GM04504 (cell line): Measurements from ENCODE around the gene BCL2A1.
"Not testable (repeated sequence)": the region's sequence is repeated elsewhere in the genome, so short reads cannot be mapped to it uniquely, and the experiment has no call there.

Source experiments
- DNase-seq: peaks from one replicate; pipeline ENCODE4 v3.0.0-alpha.2; 2012; ENCODE audit warnings: low read depth

The BCL2A1 gene

GRCh38 chr15:79970624-79971434, at the start of gene BCL2A1:
Gene BCL2A1, minus strand, starts transcription at chr15:79971196. Its CDS starts 77 bp downstream, at chr15:79971119.
- DNase-seq, result peak; percentile 55

DNA sequence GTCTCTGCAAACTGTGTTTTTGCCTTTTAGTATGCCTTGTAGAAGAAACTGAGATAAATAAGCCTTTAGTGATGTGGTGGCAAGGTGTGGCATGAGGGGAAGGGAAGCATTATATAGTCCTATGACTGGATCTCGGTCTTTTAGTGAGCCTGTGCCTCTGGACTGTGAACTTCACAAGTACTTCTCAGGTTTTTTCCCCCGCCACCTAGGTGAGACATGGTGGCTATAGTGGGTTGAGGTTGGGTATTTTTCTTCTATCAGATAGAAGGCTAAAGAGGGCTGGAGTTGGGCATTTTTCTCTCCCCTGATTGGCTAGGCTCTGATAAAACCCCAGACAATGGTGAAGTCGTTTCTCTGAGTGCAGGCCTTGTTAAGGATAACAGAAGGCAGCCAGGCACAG, 49.7 kb upstream of the BCL2A1 start:
- no peak for DNase-seq

GRCh38 chr15:80020149-80020548, 49.2 kb upstream of the BCL2A1 start:
- DNase-seq, result not testable (repeated sequence)

DNA sequence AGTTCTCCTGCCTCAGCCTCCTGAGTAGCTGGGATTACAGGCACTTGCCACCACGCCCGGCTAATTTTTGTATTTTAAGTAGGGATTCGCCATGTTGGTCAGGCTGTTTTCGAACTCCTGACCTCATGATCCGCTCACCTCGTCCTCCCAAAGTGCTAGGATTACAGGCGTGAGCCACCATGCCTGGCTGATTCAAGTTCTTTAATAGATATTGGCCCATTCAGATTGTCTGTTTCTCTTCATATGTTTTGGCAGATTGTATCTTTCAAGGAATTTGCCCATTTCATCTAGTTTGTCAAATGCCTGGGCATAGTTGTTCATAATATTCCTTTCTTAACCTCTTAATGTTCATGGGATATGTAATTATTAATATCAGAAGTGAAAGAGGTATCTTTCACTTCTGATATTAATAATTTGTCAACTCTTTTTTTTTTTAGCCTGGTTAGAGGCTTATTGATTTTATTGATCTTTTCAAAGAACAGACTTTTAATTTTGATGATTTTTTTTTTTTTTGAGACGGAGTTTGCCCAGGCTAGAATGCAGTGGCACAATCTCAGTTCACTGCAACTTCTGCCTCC, 48.3 kb upstream of the BCL2A1 start:
- no peak for DNase-seq

- DNase-seq, result not testable (repeated sequence)
Observed at GRCh38 chr15:80017139-80017538, 46.1 kb upstream of the BCL2A1 start.

- DNase-seq, result not testable (repeated sequence)
Observed at GRCh38 chr15:80016506-80016905, 45.5 kb upstream of the BCL2A1 start.

GRCh38 chr15:80015156-80015555, 44.2 kb upstream of the BCL2A1 start:
- no peak for DNase-seq

DNA sequence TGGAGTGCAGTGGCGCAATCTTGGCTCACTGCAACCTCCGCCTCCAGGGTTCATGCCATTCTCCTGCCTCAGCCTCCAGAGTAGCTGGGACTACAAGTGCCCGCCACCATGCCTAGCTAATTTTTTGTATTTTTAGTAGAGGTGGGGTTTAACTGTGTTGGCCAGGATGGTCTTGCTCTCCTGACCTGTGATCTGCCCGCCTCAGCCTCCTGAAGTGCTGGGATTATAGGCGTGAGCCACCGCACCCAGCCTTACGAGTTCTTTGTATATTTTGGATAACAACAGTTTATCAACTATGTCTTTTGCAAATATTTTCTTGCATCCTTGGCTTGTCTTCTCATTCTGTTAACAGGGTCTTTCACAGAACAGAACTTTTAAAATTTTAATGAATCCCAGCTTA, 43.2 kb upstream of the BCL2A1 start:
- not testable (repeated sequence) for DNase-seq

- no peak for DNase-seq
Observed at GRCh38 chr15:80012060-80012726, 41.2 kb upstream of the BCL2A1 start.

DNA sequence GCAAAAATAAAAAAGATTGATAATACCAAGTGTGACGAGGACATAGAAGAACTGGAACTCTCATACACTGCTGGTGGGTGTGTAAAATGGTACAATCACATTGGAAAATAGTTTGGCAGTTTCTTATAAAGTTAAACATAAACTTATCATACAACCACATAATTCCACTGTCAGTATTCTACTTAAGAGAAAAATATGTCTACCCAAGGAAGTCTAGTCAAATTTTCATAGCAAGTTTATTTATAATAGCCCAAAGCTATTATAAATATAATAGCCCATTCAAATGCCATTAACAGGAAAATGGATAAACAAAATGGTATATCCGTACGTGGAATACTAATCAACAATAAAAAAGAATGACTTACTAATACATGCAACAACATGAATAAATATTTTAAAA, 40.6 kb upstream of the BCL2A1 start:
- no peak for DNase-seq

- DNase-seq, result peak; percentile 77
Observed at GRCh38 chr15:80011041-80011523, 40.1 kb upstream of the BCL2A1 start.

GRCh38 chr15:80010131-80010673, 39.2 kb upstream of the BCL2A1 start:
- no peak for DNase-seq

DNA sequence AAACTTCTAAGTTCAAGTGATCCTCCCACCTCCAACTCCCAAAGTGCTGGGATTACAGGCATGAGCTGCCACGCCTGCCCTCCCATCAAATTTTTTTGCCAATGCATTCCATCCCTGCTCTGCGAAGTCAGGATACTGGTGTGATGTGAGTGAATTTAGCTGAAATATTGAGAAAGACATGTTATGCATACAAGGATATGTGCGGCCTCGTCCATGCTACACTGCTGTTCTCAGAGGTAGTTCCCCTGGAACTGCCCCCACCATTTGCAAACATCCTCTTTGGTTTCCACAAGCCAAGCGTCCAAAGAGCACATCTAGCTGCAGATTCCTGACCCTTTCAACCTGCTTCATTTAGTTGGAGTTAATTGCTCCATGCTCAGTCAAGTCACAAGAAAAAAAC, 36.5 kb upstream of the BCL2A1 start:
- no peak for DNase-seq

DNA sequence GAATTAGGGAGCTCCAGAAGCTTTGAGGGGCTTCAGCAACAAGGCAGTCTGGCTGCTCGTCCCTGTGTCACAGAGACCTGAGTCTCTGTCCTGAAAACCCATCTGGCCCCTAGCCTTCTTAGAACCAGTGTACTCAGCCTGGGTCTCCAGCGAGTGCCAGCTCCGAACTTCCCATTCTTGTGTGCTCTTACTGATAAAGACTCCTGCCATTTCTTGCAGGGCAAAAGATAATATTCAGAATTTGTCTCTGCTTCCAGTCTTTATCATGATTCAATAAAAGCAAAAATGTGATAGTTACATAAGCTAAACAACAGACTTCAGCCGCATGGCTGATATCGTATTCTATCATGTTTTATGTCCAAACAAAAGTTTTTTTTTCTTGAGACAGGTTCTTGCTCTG, 36.0 kb upstream of the BCL2A1 start:
- no peak for DNase-seq

GRCh38 chr15:80003934-80004472, 33.0 kb upstream of the BCL2A1 start:
- no peak for DNase-seq

GRCh38 chr15:80003171-80003570, 32.2 kb upstream of the BCL2A1 start:
- DNase-seq, result no peak

GRCh38 chr15:80002267-80002666, 31.3 kb upstream of the BCL2A1 start:
- DNase-seq, result no peak

DNA sequence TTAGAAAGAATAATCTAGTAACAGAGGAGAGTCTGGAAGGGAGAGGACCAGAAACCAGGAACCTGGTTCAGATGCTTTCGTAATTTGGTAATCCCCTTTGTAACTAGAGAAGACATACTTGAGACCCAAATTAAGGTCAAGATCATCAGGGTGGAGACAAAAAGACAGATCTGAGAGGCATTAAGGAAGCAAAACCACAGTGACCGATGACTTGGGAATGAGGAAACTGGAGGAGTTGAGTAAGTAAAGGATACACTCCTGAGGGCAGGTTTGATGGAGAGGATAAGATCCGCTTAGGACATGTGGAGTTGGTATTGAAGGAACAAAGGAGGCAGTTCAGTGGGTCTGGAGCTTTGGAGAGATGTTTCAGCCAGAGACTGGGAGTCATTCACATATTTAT, 23.6 kb upstream of the BCL2A1 start:
- DNase-seq, result no peak

- DNase-seq, result no peak
Observed at GRCh38 chr15:79991826-79992225, 20.8 kb upstream of the BCL2A1 start.

DNA sequence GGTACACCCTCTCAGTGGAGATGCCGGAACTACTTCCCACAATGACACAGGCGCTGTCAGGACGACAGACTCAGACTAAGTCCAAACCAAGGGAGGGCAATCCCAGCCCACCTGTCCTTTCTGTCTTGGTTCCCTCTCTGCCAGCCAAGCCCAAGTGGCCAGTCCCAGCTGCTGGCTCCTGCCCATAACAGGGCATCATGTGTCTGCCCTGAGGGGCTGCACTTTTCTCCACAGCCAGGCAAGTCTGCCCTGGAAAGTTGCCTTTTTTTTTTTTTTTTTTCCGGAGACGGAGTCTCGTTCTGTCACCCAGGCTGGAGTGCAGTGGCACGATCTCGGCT, 20.0 kb upstream of the BCL2A1 start:
- DNase-seq, result no peak

DNA sequence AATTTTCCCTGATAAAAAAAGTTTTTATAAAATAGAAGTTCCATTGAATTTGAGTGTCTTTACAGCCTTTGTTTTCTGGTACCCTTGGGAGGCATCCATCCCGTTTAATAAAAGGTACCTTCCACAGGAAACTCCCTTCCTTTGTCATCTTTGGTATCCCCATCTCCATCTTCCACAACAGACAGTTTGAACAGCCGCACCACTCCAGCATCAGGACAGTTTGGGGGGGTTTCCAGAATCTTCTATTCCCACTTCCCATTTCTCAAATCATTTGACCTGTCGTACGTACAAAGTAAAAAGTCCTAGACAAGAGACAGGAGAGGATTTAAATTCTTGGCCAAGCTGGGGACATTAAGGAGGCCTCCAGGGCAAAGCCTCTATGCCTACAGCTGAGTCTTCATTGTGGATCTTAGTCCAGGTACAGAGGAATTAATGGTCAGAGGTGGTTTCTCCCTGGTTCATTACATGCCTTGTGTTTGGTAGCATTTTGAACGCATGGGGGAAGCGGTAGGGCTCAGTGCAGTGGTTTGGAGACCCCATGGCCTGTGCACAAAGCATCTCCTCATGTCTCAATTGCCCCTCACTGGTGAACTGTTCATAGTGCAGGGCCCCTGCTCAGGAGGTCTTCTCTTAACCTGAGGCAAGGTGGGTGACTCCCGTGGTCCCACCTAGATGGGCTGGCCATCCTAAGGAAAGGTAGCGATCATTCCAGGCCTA, 19.4 kb upstream of the BCL2A1 start:
- no peak for DNase-seq

GRCh38 chr15:79989682-79990081, 18.7 kb upstream of the BCL2A1 start:
- DNase-seq, result no peak
